Upper lobe of right lung (tissue), 1 donor: ENCODE measurements around the gene NCAPH2. TPM values are rescaled to one million over a fixed set of nuclear protein-coding genes. Genes with fewer than 3 reads are reported as not detected.

ENCODE experiments used
- ATAC-seq: fragments of 200-7000 bp; cut with Tn5 transposase; one replicate; pipeline ENCODE4 v1.9.1; 2020; ENCODE audit warnings: mild to moderate bottlenecking, moderate library complexity
- DNase-seq: peaks from one replicate; pipeline ENCODE4 v3.0.0-alpha.2; 2020
- H3K27ac ChIP-seq: fragments of 200-600 bp; one replicate; pipeline ENCODE4 v1.8.0; 2022
- H3K27me3 ChIP-seq: fragments of 200-600 bp; one replicate; pipeline ENCODE4 v1.8.0; 2022; ENCODE audit warnings: mild to moderate bottlenecking
- H3K36me3 ChIP-seq: fragments of 200-600 bp; one replicate; pipeline ENCODE4 v1.8.0; 2022
- H3K4me1 ChIP-seq: fragments of 200-600 bp; one replicate; pipeline ENCODE4 v1.8.0; 2022
- H3K4me3 ChIP-seq: fragments of 200-600 bp; one replicate; pipeline ENCODE4 v1.8.0; 2022; ENCODE audit warnings: mild to moderate bottlenecking
- H3K9me3 ChIP-seq: fragments of 200-600 bp; one replicate; pipeline ENCODE4 v1.8.0; 2022
- intact Hi-C: fragments of 100-400 bp; cut with DNase I; formaldehyde crosslinking; loops from one replicate; pipeline ENCODE4 v1.11.0; 2022
- total RNA-seq: library from RNA; stranded (reverse); fragmentation: NEBNext Ultra II Directional; extraction: Animal tissue kit (Norgen Biotek cat#: 25700); gene quantifications from one replicate; pipeline ENCODE4 v1.2.1, GENCODE V29; 2021
- TF ChIP-seq, protein P1 (sequence below): fragments of 200-600 bp; IDR thresholded peaks from one replicate; pipeline ENCODE4 v1.8.0; 2022; ENCODE audit warnings: antibody characterized with exemption
- donor health status: DM: no; HTN: yes; CAD: no; lungs with severe emphysema.

The NCAPH2 gene
- total RNA-seq, 1 donor from 2014 or later = 51.8 TPM

DNA sequence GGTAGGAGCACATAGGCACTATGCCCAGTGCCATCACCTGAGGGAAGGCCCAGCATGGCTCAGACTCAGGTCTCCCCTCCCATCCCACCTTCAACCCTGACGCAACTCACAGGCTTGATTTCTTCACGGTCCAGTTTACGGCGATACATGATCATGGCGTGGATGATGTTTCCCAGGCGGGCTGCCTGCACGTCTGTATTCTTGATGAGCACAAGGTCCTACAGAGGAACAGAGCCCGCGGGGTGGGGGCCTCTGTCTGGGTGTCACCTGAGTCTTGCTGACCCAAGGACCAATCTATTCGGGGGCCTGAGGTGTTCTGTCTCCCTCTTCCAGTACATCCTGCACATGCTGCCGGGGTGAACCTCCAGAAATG lies 66.3 kb downstream of the NCAPH2 start:
- ATAC-seq = no peak
- H3K4me3 ChIP-seq = no peak overlapping the region
- peaks cover 14% of the 10 kb centered on the region for H3K4me1 ChIP-seq
- H3K9me3 ChIP-seq = no peaks in the 10 kb centered on the region
- DNase-seq = no peak
- no peaks in the 10 kb centered on the region for H3K36me3 ChIP-seq
- TF ChIP-seq, protein P1, sequence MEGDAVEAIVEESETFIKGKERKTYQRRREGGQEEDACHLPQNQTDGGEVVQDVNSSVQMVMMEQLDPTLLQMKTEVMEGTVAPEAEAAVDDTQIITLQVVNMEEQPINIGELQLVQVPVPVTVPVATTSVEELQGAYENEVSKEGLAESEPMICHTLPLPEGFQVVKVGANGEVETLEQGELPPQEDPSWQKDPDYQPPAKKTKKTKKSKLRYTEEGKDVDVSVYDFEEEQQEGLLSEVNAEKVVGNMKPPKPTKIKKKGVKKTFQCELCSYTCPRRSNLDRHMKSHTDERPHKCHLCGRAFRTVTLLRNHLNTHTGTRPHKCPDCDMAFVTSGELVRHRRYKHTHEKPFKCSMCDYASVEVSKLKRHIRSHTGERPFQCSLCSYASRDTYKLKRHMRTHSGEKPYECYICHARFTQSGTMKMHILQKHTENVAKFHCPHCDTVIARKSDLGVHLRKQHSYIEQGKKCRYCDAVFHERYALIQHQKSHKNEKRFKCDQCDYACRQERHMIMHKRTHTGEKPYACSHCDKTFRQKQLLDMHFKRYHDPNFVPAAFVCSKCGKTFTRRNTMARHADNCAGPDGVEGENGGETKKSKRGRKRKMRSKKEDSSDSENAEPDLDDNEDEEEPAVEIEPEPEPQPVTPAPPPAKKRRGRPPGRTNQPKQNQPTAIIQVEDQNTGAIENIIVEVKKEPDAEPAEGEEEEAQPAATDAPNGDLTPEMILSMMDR = no peak
- intact Hi-C loops = no loop called here
- H3K27ac ChIP-seq = no peak overlapping the region
- H3K27me3 ChIP-seq = no peaks in the 10 kb centered on the region

Other genes with a start within 250 kb of the NCAPH2 start
- 22.2 TPM for gene MAPK12, start 246.5 kb upstream of the NCAPH2 start, total RNA-seq
- gene MAPK11, start 237.8 kb upstream of the NCAPH2 start, total RNA-seq = 26.1 TPM
- gene PLXNB2, start 200.6 kb upstream of the NCAPH2 start, total RNA-seq = 308 TPM
- gene DENND6B, start 181.2 kb upstream of the NCAPH2 start, total RNA-seq = 9.3 TPM
- 54.0 TPM for gene PPP6R2, start 164.9 kb upstream of the NCAPH2 start, total RNA-seq
- 69.4 TPM for gene SBF1, start 33.2 kb upstream of the NCAPH2 start, total RNA-seq
- gene ADM2, start 26.7 kb upstream of the NCAPH2 start, total RNA-seq = 2.6 TPM
- gene MIOX, start 21.4 kb upstream of the NCAPH2 start, total RNA-seq = not detected
- gene LMF2, start 522 bp upstream of the NCAPH2 start, total RNA-seq = 65.8 TPM
- gene SCO2, start 17.4 kb downstream of the NCAPH2 start, total RNA-seq = 3.1 TPM
- 122 TPM for gene TYMP, start 21.8 kb downstream of the NCAPH2 start, total RNA-seq
- 0.69 TPM for gene KLHDC7B, start 37.7 kb downstream of the NCAPH2 start, total RNA-seq
- not detected for gene SYCE3, start 54.7 kb downstream of the NCAPH2 start, total RNA-seq
- 12.7 TPM for gene CPT1B, start 70.2 kb downstream of the NCAPH2 start, total RNA-seq
- gene CHKB, start 74.6 kb downstream of the NCAPH2 start, total RNA-seq = 66.7 TPM
- gene MAPK8IP2, start 92.6 kb downstream of the NCAPH2 start, total RNA-seq = 2.6 TPM
- 46.4 TPM for gene ARSA, start 119.9 kb downstream of the NCAPH2 start, total RNA-seq
- 59.9 TPM for gene SHANK3, start 164.6 kb downstream of the NCAPH2 start, total RNA-seq
- gene ACR, start 230.0 kb downstream of the NCAPH2 start, total RNA-seq = 4.5 TPM